HG02678 (cell line): Measurements from ENCODE around the gene ADCYAP1R1.

Experiments
- ATAC-seq: cut with Tn5 transposase; IDR thresholded peaks from one replicate; pipeline ENCODE4 v1.9.1; 2021; ENCODE audit warnings: mild to moderate bottlenecking, moderate library complexity; ENCODE audit not compliant: unreplicated experiment

The ADCYAP1R1 gene

DNA sequence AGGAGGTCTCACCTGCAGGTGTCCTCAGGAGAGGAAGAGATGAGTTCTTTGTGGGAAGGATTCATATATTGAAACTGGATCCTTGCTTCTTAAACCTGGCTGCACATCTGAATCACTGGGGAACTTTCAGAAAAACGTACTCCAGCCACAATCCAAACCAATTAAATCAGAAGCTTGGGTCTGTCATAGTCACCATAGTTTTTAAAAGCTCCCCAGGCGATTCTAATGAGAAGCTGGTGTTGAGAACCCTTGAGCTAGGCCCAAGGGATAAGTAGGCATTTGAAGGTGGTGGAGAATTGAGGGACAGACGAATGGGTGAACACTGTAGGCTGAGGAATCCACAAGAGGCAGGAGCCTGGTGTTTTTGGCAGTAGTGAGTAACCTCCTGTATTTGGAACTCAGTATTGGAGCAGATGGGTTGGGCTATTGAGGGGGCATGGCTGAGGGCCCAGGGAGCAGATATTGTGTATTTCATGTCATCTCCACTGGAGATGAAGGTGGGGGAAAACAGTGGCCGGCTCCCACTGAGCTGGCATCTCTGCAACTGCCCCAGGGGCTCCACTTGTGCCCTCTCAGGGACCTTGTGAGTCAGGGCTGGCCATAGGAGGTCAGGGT is 14.5 kb downstream of the ADCYAP1R1 start:
- no peak for ATAC-seq

DNA sequence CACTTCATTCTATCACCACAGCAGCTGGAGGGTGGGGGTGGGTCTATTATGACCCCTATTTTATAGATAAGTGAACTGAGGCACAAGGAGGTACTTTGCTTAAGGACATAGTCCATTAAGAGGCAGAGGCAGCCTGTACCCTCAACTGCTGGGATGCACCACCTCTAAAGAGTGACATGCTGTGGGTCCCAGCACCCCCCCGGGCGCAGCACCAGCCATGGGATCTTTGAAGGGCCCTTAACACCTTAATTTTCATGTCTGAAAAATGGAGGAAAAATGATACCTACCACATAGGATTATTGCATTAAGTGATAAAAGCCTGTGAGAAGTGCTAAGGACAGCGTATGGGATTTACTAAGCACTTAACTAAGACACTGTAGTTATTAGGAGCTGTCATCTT is 15.4 kb downstream of the ADCYAP1R1 start:
- no peak for ATAC-seq

DNA sequence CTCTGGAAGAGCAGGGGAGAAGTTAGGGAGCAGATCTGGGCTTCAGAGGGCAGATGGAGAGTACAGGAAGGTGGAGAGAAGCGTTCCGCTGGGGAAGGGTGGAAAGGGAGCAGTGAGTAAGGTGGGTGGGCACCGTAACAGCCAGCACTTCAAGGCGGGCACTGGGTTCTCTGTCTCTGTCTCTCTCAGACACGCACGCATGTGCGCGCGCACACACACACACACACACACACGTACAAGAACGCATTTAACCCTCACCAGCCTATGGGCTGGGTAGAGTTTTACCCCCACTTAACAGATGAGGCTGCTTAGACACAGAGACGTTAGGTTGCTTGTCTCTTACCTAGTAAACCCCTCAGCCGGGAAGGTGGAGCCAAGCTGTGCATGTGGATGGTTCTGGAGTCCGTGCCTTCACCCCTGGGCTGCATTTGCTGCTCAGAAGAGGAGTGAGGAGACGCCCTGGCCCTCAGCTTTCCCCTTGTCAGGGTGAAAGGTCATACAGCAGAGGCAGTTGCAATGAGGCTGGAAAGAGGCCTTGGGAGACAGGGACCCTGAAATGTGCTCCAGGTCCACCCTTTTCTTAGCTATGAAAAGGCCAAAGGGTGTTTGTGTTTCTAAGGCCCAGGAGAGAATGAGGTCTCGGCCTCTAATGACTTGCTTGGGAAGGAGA is 16.0 kb downstream of the ADCYAP1R1 start:
- no peak for ATAC-seq

DNA sequence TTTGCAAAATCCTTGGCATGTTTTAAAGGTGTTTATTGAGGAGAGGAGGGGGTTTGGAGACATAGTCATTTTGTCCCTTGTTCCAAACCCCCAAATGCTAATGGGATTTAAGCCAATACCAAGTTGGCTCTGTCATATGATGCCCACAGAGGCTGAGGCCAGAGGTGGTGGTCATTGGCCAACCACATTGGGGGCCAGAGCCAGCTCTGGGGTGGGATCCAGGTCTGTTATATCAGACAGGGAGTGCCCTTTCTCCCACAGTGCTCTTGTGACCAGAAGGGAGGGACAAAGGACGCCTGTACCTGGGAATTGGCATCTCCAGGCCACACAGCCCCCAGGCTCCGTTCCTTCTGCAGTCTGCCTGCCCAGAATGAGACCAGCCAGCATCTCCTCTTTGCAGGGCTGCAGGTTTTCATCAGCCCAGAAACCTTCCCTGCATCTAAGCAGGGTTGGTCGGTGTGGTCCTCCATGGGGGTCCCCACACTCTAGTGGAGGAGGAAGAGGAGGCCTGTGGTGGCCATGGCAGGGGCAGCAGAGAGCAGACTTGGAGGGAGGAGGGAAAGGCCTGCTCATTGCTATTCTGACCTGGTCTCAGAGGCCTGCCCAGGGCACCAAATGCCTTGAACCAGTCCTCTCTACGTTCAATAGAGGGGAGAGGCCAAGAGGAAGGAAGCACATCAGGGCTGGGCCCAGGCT is 17.9 kb downstream of the ADCYAP1R1 start:
- ATAC-seq = no peak

DNA sequence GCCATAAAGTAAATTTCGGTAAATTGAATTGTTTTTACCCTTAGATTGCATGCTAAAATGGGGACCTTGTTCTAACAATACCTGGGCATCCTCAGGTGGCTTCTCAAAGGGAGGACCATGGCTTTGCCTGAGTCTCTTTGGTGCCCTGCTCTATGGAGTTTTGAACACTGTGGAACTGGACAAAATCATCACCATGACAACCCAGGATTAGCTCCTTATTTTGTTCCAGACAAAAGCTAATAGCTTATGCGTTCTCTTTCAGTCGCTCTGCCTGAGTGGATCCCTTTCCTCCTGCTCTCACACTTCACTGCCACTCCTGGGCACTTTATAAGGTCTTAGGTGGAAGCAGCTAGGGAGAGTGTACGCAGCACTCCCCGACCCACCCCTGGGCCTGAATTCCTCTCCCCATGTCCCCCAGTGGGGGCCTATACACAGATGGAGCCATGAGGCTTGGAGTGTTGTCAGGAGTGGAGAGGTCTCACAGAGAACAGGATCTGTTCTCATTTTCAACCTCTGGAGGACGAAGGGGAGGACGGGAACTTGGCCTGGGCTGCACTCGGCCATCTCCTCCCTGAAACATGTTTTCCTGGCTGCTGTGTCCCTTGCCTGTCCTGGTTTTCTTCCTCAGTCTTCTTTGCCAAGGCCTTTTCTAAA is 19.0 kb downstream of the ADCYAP1R1 start:
- ATAC-seq = no peak

DNA sequence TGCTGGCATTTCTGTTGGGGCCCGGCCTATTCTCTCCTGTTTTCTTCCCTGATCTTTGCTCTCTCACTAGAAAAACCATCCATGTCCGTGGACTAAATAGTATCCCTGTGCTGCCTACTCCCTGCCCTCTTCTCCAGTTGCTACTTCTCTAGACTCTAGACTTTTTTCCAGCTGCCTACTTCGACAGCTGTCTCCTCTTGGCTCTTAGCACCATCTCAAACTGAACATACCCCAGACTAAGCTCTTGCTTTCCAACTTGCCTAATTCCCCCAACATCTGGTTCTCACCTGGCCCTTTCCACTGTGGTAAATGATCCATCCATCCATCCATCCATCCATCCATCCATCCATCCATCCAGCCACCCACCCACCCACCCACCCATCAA is 19.5 kb downstream of the ADCYAP1R1 start:
- no peak for ATAC-seq

DNA sequence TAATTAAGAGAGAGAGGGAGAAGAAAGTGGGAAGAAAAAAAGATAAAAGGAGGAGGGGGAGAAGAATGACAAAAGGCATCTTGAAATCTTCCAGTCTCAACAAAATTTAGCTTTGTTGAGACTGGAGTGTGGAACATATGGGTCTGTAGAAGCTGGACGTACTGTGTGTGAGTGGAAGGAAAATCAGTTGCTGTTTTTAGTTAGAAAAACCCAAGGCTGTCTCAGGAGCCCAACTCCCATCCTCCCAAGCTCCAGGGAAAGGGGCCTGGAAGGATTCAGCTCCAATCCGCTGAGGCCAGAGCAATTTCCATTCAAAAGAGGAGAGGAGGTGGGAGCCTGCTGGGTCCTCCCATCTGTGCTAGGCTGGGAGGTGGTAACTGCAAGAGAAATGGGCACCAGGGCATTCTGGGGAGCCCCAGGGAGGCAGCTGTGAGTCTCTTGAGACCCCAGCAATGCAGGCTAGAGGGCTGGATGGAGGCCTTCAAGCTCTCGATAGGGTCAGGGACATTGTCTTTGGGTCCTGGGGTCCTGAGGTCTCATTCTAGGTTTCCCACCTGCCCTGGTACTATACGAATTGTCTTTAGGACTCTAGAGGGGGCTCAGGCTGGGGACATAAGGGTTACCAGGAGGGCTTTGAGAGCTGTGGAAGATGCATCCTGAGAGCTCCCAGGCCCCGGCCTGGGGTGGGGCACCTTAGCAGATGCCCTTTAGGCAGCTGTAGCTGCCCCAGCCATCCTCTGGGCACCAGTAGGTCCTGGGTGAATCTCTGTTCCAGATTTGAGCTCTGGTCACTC is 21.4 kb downstream of the ADCYAP1R1 start:
- no peak for ATAC-seq

DNA sequence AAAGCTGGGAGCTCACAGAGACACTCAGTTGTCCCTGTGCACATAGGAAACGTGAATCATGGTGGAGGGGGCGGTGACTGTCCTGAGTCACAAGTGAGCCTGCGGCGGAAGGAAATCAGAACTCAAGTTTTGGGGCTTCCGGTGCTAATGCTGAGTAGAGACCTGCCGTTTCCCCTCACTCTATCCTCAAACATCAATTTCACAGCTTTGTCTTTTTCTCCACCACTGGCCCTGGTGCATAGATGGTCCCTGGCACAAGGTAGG is 21.9 kb downstream of the ADCYAP1R1 start:
- no peak for ATAC-seq

DNA sequence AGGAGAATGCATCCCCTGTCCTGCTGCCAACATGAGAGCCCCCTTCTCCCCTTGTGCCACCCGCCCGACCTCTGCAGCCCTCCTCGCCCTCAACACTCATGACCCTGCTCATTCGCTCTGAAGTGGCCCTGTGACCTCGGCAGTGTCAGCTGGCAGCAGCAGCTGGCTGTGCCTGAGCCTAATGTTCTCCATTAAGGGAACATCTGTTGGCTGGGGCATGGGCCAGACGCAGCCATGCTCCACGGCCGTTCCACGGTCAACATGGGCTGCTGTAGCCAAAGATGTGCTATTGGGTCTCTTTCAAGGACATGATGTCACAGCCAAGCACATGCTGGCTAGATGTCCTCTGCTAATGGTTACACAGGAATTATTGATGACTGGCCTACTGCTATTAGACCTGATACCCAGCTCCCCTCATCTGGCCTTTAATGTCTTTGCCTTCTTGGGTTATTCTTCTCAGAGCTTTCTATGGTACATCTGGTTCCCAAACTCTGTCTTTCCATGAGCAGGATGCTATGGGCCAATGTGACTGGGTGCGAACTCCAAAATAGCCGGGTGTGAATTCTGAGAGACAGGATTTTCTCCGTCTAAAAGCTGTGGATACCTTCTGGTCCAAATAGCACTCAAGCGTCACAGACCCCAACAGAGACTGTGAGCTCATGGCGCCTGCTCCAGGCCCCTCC is 22.4 kb downstream of the ADCYAP1R1 start:
- ATAC-seq = no peak

DNA sequence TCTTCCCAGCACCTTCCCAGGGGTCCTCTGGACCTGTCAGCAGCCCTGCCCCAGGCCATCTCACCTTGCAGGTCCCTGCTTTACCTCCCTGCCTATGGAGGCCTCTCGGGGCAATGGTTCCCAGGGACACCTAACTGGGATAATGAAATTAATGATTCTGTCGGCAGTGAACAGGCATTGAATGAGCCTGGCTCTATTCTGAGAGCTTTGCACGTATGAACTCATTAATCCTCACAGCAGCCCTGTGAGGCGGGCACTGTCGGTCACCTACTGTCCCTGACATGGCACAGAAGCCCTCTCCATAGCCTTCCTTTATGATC is 22.9 kb downstream of the ADCYAP1R1 start:
- ATAC-seq = no peak

DNA sequence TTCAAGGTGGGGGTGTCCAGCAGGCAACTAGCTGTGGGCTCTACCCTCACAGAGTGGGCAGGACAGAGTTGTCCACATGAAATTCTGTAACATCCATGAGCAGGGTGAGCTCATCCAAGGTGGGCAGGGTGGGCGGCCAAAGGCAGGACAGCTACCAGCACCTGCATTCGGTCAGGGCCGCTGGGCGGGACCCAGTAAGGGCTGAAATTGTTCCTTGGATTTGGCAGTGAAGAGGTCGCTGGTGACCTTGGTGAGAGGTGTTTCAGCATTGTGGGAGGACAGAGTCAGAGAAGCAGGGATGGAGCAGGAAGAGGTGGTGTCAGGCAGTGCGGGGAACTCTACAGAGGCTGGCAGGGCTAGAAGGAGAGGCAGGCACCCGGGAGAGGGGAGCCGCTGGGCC is 23.9 kb downstream of the ADCYAP1R1 start:
- ATAC-seq = no peak

DNA sequence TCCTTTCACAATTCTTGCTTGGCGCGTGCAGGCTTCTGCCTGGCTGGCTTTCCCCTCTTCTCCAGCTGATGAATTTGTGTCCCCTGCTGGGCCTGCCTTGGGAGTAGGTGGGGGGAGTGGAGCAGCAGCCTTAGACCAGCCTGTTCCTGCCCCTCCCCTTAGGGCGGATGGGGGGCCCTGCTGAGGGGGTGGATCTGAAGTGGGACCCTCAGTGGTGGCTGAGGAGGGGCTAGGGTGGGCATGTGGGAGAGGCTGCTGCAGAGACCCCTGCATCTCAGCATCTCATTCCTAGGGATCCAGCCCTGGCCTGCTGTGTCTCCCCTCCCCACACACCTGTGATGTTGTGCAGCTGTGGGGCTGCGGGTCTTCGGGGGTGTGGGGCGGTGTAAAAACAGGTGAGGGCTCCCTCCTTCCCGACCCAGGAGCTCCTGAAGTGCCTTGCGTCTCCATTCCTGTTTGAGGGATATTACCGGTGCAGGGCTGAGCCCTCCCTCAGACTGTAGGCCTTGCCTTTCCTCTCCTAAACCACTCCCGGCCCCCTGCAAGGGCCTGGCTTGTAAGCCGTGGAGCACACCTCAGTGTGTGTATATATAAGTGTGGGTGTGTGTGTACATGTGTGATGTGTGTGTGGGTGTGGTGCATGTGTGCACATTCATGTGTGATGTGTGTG is 24.7 kb downstream of the ADCYAP1R1 start:
- ATAC-seq = no peak

DNA sequence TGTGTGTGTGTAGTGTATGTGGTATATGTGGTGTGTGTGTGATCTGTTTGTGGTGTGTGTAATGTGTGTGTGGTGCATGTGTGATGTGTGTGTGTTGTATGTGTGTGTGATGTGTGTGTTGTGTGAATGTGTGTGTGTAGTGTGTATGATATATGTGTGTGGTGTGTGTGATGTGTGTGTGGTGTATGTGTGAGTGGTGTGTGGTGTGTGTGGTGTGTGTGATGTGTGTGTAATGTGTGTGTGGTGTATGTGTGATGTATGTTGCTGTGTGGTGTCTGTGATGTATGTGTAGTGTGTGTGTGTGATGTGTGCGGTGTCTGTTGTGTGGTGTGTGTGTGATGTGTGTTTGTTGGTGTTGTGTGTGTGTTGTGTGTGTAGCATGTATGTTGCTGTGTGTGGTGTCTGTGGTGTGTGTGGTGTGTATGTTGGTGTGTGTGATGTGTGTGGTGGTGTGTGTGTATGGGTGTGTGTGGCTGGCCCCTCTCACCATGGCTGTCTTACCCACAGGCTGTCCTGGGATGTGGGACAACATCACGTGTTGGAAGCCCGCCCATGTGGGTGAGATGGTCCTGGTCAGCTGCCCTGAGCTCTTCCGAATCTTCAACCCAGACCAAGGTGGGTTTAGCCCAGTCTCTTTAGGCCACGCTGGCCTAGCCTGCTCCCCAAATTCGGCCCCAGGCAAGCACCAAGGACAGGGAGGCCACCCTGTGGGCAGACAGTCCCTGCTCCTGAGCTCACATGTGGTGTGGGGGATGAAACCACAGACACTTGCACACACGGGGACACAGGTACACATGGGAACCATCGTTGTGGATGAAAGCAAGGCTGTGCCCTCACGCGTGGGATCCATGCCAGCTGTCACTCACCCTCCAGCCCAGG is 25.6 kb downstream of the ADCYAP1R1 start:
- ATAC-seq = no peak

DNA sequence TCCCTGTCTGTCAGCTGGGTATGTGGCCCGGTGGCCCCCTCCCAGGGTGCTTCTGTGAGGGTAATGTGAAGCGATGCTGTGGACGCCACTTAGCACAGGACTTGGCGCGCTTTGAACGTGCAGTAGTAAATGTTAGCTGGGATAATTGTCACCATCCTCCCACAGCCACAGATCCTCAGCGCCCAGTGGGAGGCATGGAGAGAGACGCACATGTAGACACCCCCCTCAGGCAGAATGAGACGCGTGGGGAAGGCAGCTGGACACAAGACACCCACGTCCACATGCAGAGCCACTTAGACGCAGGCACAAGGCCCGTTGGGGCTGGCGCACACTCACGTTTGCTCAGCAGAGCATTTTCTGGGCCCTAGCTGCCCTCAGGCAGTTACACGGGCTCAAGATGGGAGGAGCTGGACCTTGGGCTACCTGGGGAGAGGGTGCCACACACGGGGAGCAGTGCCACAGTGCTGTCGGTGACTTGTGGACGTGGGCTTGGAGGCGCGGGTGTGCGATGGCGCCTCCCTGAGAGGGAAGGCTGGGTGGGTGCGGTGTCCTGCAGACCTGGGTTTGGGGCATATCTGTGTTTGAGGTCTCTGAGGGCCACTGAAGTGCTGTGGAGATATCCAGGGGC is 26.4 kb downstream of the ADCYAP1R1 start:
- no peak for ATAC-seq

DNA sequence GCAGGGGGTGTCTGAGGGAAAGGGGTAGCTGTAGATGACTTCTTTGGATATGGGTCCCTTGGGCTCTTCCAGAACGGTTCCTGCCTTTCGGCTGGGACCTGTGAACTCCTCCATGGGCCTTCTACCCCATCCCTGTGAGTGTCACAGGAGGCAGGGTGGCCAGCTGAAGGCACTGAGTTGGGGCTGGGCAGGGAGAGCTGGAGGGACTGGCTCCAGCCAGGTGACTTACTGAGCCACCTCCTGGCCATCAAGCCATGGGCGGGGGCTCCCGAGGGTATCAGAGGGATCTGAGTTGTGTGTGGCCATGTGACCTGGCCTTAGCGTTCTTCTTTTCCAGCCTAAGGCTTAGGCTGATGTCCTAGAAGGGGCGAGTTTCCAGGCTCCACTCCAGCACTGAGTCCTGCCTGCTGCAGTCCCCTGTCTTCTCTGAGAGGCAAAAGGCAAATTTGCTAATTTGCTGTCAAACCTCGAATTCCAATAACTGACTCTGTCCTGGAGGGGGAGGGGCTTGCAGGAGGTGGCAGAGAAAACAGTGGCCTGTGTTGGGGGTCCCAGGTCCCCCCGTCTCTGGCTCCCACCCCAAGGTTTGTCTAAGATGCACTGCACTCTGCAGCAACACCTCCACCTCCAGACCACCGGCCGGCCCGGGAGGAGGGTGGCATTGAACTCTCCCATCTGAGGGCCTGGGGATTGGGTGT is 27.2 kb downstream of the ADCYAP1R1 start:
- ATAC-seq = no peak

DNA sequence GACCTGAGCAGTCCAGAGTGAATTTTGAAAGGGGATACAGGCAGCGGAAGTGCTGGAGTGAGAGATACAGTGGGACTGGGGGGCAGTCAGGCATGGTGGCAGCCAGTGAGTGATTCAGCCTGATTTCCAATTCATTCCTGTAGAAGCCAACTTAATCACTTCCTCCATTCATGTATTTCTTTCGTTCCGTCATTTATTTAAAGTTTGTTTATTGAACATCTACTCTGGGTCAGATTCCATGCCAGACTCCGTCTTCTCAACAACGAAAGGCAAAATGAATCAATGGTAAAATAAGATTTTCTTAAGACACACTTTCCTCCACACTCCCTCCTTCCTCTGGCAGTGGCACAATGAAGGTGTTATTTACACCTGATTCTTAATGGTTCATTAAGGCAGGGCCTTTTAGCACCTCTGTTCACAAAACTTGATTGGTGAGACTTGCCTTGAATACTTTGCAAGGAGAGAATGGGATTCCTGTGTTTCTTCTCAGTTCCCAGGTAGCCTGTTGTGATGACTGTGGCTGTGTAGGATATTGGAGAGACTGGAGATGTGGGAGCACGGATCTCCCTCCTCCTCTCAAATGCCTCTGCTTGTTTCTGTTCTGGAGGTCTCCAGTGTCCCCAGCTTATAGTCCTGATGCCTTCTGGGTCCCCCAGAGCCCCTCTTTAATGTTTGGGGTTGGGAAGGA is 27.9 kb downstream of the ADCYAP1R1 start:
- no peak for ATAC-seq

DNA sequence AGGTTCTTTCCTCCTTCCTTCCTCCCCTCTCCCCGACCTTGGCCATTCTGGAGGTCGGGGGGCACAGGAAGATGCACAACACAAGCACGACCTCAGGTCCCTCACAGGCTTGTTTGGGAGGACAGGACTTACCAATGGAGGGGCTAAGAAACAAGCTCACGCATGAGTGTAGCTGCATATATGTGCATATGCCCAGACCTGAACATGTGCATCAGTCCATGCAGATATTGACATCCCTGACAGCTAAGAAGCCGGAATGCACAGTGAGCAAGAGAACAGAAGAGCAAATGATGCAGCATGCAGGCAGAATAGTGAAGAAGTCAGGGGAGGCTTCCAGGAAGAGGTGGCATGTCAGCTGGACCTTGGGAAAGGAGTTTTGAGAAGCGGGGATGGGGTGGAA is 28.7 kb downstream of the ADCYAP1R1 start:
- no peak for ATAC-seq

DNA sequence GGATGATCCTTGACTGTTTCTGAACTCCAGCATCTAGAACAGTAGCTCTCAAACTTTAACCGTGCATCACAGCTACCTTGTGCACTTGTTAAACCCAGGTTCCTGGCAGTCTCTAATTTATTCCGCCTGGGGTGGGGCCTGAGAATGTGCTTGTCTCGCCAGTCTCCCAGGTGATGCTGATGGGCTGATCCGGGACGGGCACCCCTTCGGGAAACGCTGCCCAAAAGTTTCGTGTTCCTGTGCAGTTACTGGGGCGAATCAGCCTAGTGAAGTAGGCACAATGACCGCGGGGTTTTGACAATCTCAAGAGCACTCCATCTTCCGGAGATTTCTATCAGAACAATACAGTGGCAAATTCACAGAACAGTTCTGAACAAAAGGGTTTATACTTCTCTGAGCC is 29.9 kb downstream of the ADCYAP1R1 start:
- ATAC-seq = no peak
